Ramos (cell line): ENCODE results near the gene SLAMF9.

Experiments used
- in situ Hi-C: fragments of 300-500 bp; cut with MboI; formaldehyde crosslinking; loops from one replicate; pipeline ENCODE4 v1.14.3; 2022; ENCODE audit warnings: low sequenced_read_pairs; ENCODE audit not compliant: unreplicated experiment

SLAMF9 gene

GRCh38 chr1:159953536-159954515, at the start of gene SLAMF9:
Gene SLAMF9, minus strand, starts transcription at chr1:159954237. Its CDS starts 100 bp downstream, at chr1:159954137.
- in situ Hi-C loops, result no loop called here

- in situ Hi-C loops, result loop anchor here (10.0 kb wide), 1 partner anchor 207 kb away; no protein-coding TSS in a partner anchor
Measured at GRCh38 chr1:160001440-160001839, 47.4 kb upstream of the SLAMF9 start.

- in situ Hi-C loops, result no loop called here
Measured at GRCh38 chr1:159999204-159999603, 45.2 kb upstream of the SLAMF9 start.

- in situ Hi-C loops, result no loop called here
Measured at GRCh38 chr1:159996653-159997052, 42.6 kb upstream of the SLAMF9 start.

GRCh38 chr1:159994896-159995295, 40.9 kb upstream of the SLAMF9 start:
- in situ Hi-C loops, result no loop called here

GRCh38 chr1:159993911-159994310, 39.9 kb upstream of the SLAMF9 start:
- in situ Hi-C loops, result no loop called here

GRCh38 chr1:159992161-159992560, 38.1 kb upstream of the SLAMF9 start:
- in situ Hi-C loops, result no loop called here

GRCh38 chr1:159991513-159991912, 37.5 kb upstream of the SLAMF9 start:
- in situ Hi-C loops, result no loop called here

- in situ Hi-C loops, result no loop called here
Measured at GRCh38 chr1:159990005-159990404, 36.0 kb upstream of the SLAMF9 start.

- in situ Hi-C loops, result no loop called here
Measured at GRCh38 chr1:159989581-159989980, 35.5 kb upstream of the SLAMF9 start.

GRCh38 chr1:159988006-159988405, 34.0 kb upstream of the SLAMF9 start:
- in situ Hi-C loops, result no loop called here

- in situ Hi-C loops, result no loop called here
Measured at GRCh38 chr1:159987186-159987585, 33.1 kb upstream of the SLAMF9 start.

GRCh38 chr1:159986531-159986930, 32.5 kb upstream of the SLAMF9 start:
- in situ Hi-C loops, result no loop called here

GRCh38 chr1:159986093-159986492, 32.1 kb upstream of the SLAMF9 start:
- in situ Hi-C loops, result no loop called here

GRCh38 chr1:159985473-159985872, 31.4 kb upstream of the SLAMF9 start:
- in situ Hi-C loops, result no loop called here

- in situ Hi-C loops, result no loop called here
Measured at GRCh38 chr1:159983681-159984080, 29.6 kb upstream of the SLAMF9 start.

GRCh38 chr1:159982280-159982679, 28.2 kb upstream of the SLAMF9 start:
- in situ Hi-C loops, result no loop called here

GRCh38 chr1:159981351-159982055, 27.5 kb upstream of the SLAMF9 start:
- in situ Hi-C loops, result no loop called here

- in situ Hi-C loops, result no loop called here
Measured at GRCh38 chr1:159980786-159981185, 26.7 kb upstream of the SLAMF9 start.

- in situ Hi-C loops, result no loop called here
Measured at GRCh38 chr1:159980076-159980475, 26.0 kb upstream of the SLAMF9 start.

- in situ Hi-C loops, result no loop called here
Measured at GRCh38 chr1:159979257-159979656, 25.2 kb upstream of the SLAMF9 start.
